ENCODE measurements around the gene OS9.

OS9 gene

GRCh38 chr12:57732726-57733593 is 39.0 kb downstream of the OS9 start:
- Mint-ChIP-seq H3K36me3 (ENCODE audit: low read depth) (peaks cover 55% of the 10 kb centered on the region), H3K27ac (no peak overlapping the region), H3K9me3 (no peaks in the 10 kb centered on the region), H3K4me1 (ENCODE audit: low read depth) (peaks cover 14% of the 10 kb centered on the region), H3K27me3 (ENCODE audit: low read depth) (no peaks in the 10 kb centered on the region), H3K4me3 (no peak overlapping the region)

GRCh38 chr12:57733928-57734327 is 40.0 kb downstream of the OS9 start:
- H3K36me3 Mint-ChIP-seq (ENCODE audit: low read depth): peaks cover 51% of the 10 kb centered on the region
- peaks cover 12% of the 10 kb centered on the region for H3K4me1 Mint-ChIP-seq (ENCODE audit: low read depth)
- H3K4me3 Mint-ChIP-seq: no peak overlapping the region
- H3K27ac Mint-ChIP-seq: no peak overlapping the region
- H3K27me3 Mint-ChIP-seq (ENCODE audit: low read depth): no peaks in the 10 kb centered on the region
- no peaks in the 10 kb centered on the region for H3K9me3 Mint-ChIP-seq

GRCh38 chr12:57734591-57734990 is 40.7 kb downstream of the OS9 start:
- no peaks in the 10 kb centered on the region for H3K27me3 Mint-ChIP-seq (ENCODE audit: low read depth)
- no peaks in the 10 kb centered on the region for H3K9me3 Mint-ChIP-seq

GRCh38 chr12:57735198-57735855 is 41.4 kb downstream of the OS9 start:
- no peaks in the 10 kb centered on the region for H3K9me3 Mint-ChIP-seq
- peak overlapping the region; percentile 5 for H3K27ac Mint-ChIP-seq
- peaks cover 51% of the 10 kb centered on the region for H3K36me3 Mint-ChIP-seq (ENCODE audit: low read depth)
- no peaks in the 10 kb centered on the region for H3K27me3 Mint-ChIP-seq (ENCODE audit: low read depth)
- H3K4me1 Mint-ChIP-seq (ENCODE audit: low read depth): peaks cover 19% of the 10 kb centered on the region
- H3K4me3 Mint-ChIP-seq: no peak overlapping the region

More at GRCh38 chr12:57734591-57734990, 40.7 kb downstream of the OS9 start:
- Mint-ChIP-seq H3K36me3 (ENCODE audit: low read depth) (peaks cover 55% of the 10 kb centered on the region), H3K4me1 (ENCODE audit: low read depth) (peaks cover 18% of the 10 kb centered on the region), H3K27ac (no peak overlapping the region), H3K4me3 (no peak overlapping the region)

GRCh38 chr12:57735952-57736740 is 42.2 kb downstream of the OS9 start:
- H3K36me3 Mint-ChIP-seq (ENCODE audit: low read depth): peaks cover 50% of the 10 kb centered on the region
- no peak overlapping the region for H3K27ac Mint-ChIP-seq
- H3K4me1 Mint-ChIP-seq (ENCODE audit: low read depth): peaks cover 26% of the 10 kb centered on the region
- no peaks in the 10 kb centered on the region for H3K9me3 Mint-ChIP-seq
- H3K4me3 Mint-ChIP-seq: no peak overlapping the region
- H3K27me3 Mint-ChIP-seq (ENCODE audit: low read depth): no peaks in the 10 kb centered on the region

- Mint-ChIP-seq H3K9me3 (no peaks in the 10 kb centered on the region), H3K4me1 (ENCODE audit: low read depth) (peaks cover 28% of the 10 kb centered on the region), H3K4me3 (no peak overlapping the region), H3K27ac (no peak overlapping the region), H3K36me3 (ENCODE audit: low read depth) (peaks cover 45% of the 10 kb centered on the region), H3K27me3 (ENCODE audit: low read depth) (no peaks in the 10 kb centered on the region)
These were observed 43.0 kb downstream of the OS9 start for GRCh38 chr12:57736741-57737466.

GRCh38 chr12:57737467-57738460 is 43.8 kb downstream of the OS9 start:
- no peaks in the 10 kb centered on the region for H3K9me3 Mint-ChIP-seq
- H3K36me3 Mint-ChIP-seq (ENCODE audit: low read depth): peaks cover 38% of the 10 kb centered on the region
- no peaks in the 10 kb centered on the region for H3K27me3 Mint-ChIP-seq (ENCODE audit: low read depth)
- peaks cover 32% of the 10 kb centered on the region for H3K4me1 Mint-ChIP-seq (ENCODE audit: low read depth)
- no peak overlapping the region for H3K27ac Mint-ChIP-seq
- H3K4me3 Mint-ChIP-seq: no peak overlapping the region

GRCh38 chr12:57738661-57739237 is 44.8 kb downstream of the OS9 start, which contains the start of gene AGAP2:
Gene AGAP2, minus strand, starts transcription at chr12:57738742. Its CDS starts 496 bp downstream, at chr12:57738246.
- no peaks in the 10 kb centered on the region for H3K9me3 Mint-ChIP-seq
- peaks cover 32% of the 10 kb centered on the region for H3K4me1 Mint-ChIP-seq (ENCODE audit: low read depth)
- peak within 1 kb of the TSS; percentile 62 for H3K27ac Mint-ChIP-seq
- peak within 1 kb of the TSS; percentile 71 for H3K4me3 Mint-ChIP-seq
- peaks cover 31% of the 10 kb centered on the region for H3K36me3 Mint-ChIP-seq (ENCODE audit: low read depth)
- no peaks in the 10 kb centered on the region for H3K27me3 Mint-ChIP-seq (ENCODE audit: low read depth)

GRCh38 chr12:57739387-57739786 is 45.5 kb downstream of the OS9 start:
- H3K4me3 Mint-ChIP-seq: peak overlapping the region; percentile 71
- H3K27me3 Mint-ChIP-seq (ENCODE audit: low read depth): no peaks in the 10 kb centered on the region
- peaks cover 38% of the 10 kb centered on the region for H3K4me1 Mint-ChIP-seq (ENCODE audit: low read depth)
- H3K27ac Mint-ChIP-seq: peak overlapping the region; percentile 62
- H3K36me3 Mint-ChIP-seq (ENCODE audit: low read depth): peaks cover 29% of the 10 kb centered on the region
- H3K9me3 Mint-ChIP-seq: no peaks in the 10 kb centered on the region

GRCh38 chr12:57739914-57740538 is 46.1 kb downstream of the OS9 start:
- Mint-ChIP-seq H3K9me3 (no peaks in the 10 kb centered on the region), H3K27ac (peak overlapping the region; percentile 6), H3K4me3 (peak overlapping the region; percentile 90), H3K4me1 (ENCODE audit: low read depth) (peaks cover 38% of the 10 kb centered on the region), H3K36me3 (ENCODE audit: low read depth) (peaks cover 26% of the 10 kb centered on the region), H3K27me3 (ENCODE audit: low read depth) (no peaks in the 10 kb centered on the region)

- peaks cover 41% of the 10 kb centered on the region for H3K4me1 Mint-ChIP-seq (ENCODE audit: low read depth)
- H3K4me3 Mint-ChIP-seq: peak overlapping the region; percentile 90
- no peaks in the 10 kb centered on the region for H3K27me3 Mint-ChIP-seq (ENCODE audit: low read depth)
- H3K36me3 Mint-ChIP-seq (ENCODE audit: low read depth): peaks cover 25% of the 10 kb centered on the region
- H3K9me3 Mint-ChIP-seq: no peaks in the 10 kb centered on the region
- peak overlapping the region; percentile 88 for H3K27ac Mint-ChIP-seq
These were observed 46.9 kb downstream of the OS9 start for GRCh38 chr12:57740656-57741412.

- peak overlapping the region; percentile 88 for H3K27ac Mint-ChIP-seq
- H3K4me1 Mint-ChIP-seq (ENCODE audit: low read depth): peaks cover 47% of the 10 kb centered on the region
- peaks cover 28% of the 10 kb centered on the region for H3K36me3 Mint-ChIP-seq (ENCODE audit: low read depth)
- H3K27me3 Mint-ChIP-seq (ENCODE audit: low read depth): no peaks in the 10 kb centered on the region
- H3K9me3 Mint-ChIP-seq: no peaks in the 10 kb centered on the region
- H3K4me3 Mint-ChIP-seq: peak overlapping the region; percentile 90
These were observed 47.5 kb downstream of the OS9 start for GRCh38 chr12:57741413-57741789.

Data from T-helper 1 cell treated with Interleukin-12 subunit alpha and Interleukin-12 subunit beta and Interleukin-4 antibody, amounts not matched to agents 30 μg/mL and 1 μg/mL, for 36 hours (primary cell).